ENCODE measurements around the gene SH3RF1. TPM values are rescaled to one million over a fixed set of nuclear protein-coding genes. Genes with fewer than 3 reads are reported as not detected.
"Not testable (repeated sequence)": the region's sequence is repeated elsewhere in the genome, so short reads cannot be mapped to it uniquely, and the experiment has no call there.

The SH3RF1 gene
- total RNA-seq, 1 donor from 2014 or later = 17.1 TPM

GRCh38 chr4:169198167-169198566 is 72.6 kb downstream of the SH3RF1 start:
- Histone ChIP-seq H3K27ac (no peak overlapping the region), H3F3A (ENCODE audit: low read depth) (peaks cover 10% of the 10 kb centered on the region), H3K27me3 (no peaks in the 10 kb centered on the region), H3K36me3 (no peaks in the 10 kb centered on the region), H3K4me1 (peaks cover 44% of the 10 kb centered on the region), H3K9ac (no peak overlapping the region), H3K4me3 (no peak overlapping the region), H3K4me2 (no peak overlapping the region), H3K9me3 (ENCODE audit: low read depth) (no peaks in the 10 kb centered on the region), H2AFZ (replicated peaks) (no peak overlapping the region), H3K79me2 (ENCODE audit: low read depth) (peaks cover 42% of the 10 kb centered on the region), H4K20me1 (ENCODE audit: low read depth) (peaks cover 8% of the 10 kb centered on the region)
- DNase-seq (ENCODE audit: low spot score) = no peak
- Mint-ChIP-seq H3K36me3 (peaks cover 17% of the 10 kb centered on the region), H3K4me1 (peaks cover 38% of the 10 kb centered on the region), H3K9me3 (peaks cover 13% of the 10 kb centered on the region), H3K27ac (no peak overlapping the region), H3K27me3 (ENCODE audit: insufficient read depth, low read depth) (no peaks in the 10 kb centered on the region), H3K4me3 (no peak overlapping the region)
- TF ChIP-seq EZH2 (IDR thresholded peaks at IDR 0.05) (no peak), EZH2phosphoT487 (IDR thresholded peaks at IDR 0.05) (no peak)
- TF ChIP-seq, protein P1, sequence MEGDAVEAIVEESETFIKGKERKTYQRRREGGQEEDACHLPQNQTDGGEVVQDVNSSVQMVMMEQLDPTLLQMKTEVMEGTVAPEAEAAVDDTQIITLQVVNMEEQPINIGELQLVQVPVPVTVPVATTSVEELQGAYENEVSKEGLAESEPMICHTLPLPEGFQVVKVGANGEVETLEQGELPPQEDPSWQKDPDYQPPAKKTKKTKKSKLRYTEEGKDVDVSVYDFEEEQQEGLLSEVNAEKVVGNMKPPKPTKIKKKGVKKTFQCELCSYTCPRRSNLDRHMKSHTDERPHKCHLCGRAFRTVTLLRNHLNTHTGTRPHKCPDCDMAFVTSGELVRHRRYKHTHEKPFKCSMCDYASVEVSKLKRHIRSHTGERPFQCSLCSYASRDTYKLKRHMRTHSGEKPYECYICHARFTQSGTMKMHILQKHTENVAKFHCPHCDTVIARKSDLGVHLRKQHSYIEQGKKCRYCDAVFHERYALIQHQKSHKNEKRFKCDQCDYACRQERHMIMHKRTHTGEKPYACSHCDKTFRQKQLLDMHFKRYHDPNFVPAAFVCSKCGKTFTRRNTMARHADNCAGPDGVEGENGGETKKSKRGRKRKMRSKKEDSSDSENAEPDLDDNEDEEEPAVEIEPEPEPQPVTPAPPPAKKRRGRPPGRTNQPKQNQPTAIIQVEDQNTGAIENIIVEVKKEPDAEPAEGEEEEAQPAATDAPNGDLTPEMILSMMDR (IDR thresholded peaks at IDR 0.05) = no peak

GRCh38 chr4:169197206-169197605 is 73.5 kb downstream of the SH3RF1 start:
- not testable (repeated sequence) for H4K20me1 ChIP-seq (ENCODE audit: low read depth); H3K27ac Mint-ChIP-seq; H3K9ac ChIP-seq; H3K4me2 ChIP-seq; H2AFZ ChIP-seq (replicated peaks); H3K27me3 Mint-ChIP-seq (ENCODE audit: insufficient read depth, low read depth); H3K4me3 Mint-ChIP-seq; H3K4me3 ChIP-seq; DNase-seq (ENCODE audit: low spot score); H3K9me3 ChIP-seq (ENCODE audit: low read depth); H3K36me3 ChIP-seq; H3K27me3 ChIP-seq; H3K27ac ChIP-seq
- peaks cover 30% of the 10 kb centered on the region for H3K4me1 Mint-ChIP-seq
- H3K36me3 Mint-ChIP-seq = peaks cover 17% of the 10 kb centered on the region
- H3F3A ChIP-seq (ENCODE audit: low read depth) = peaks cover 10% of the 10 kb centered on the region
- H3K9me3 Mint-ChIP-seq = peaks cover 13% of the 10 kb centered on the region
- H3K79me2 ChIP-seq (ENCODE audit: low read depth) = peaks cover 36% of the 10 kb centered on the region
- peaks cover 38% of the 10 kb centered on the region for H3K4me1 ChIP-seq

GRCh38 chr4:169195032-169195431 is 75.7 kb downstream of the SH3RF1 start:
- TF ChIP-seq EZH2phosphoT487 (IDR thresholded peaks at IDR 0.05) (no peak), EZH2 (IDR thresholded peaks at IDR 0.05) (no peak)
- TF ChIP-seq, protein P1 (IDR thresholded peaks at IDR 0.05) = no peak
- no peaks in the 10 kb centered on the region for H3K36me3 ChIP-seq
- H3K27me3 ChIP-seq = no peaks in the 10 kb centered on the region
- H3F3A ChIP-seq (ENCODE audit: low read depth) = peaks cover 10% of the 10 kb centered on the region
- H3K9ac ChIP-seq = no peak overlapping the region
- no peak overlapping the region for H3K27ac Mint-ChIP-seq
- H3K27me3 Mint-ChIP-seq (ENCODE audit: insufficient read depth, low read depth) = no peaks in the 10 kb centered on the region
- no peak overlapping the region for H2AFZ ChIP-seq (replicated peaks)
- no peaks in the 10 kb centered on the region for H4K20me1 ChIP-seq (ENCODE audit: low read depth)
- peaks cover 31% of the 10 kb centered on the region for H3K9me3 Mint-ChIP-seq
- no peak overlapping the region for H3K4me2 ChIP-seq
- H3K9me3 ChIP-seq (ENCODE audit: low read depth) = no peaks in the 10 kb centered on the region
- H3K4me3 ChIP-seq = no peak overlapping the region
- H3K36me3 Mint-ChIP-seq = peaks cover 32% of the 10 kb centered on the region
- H3K4me1 ChIP-seq = peaks cover 23% of the 10 kb centered on the region
- peaks cover 12% of the 10 kb centered on the region for H3K4me1 Mint-ChIP-seq
- no peak overlapping the region for H3K4me3 Mint-ChIP-seq
- H3K79me2 ChIP-seq (ENCODE audit: low read depth) = peaks cover 41% of the 10 kb centered on the region
- DNase-seq (ENCODE audit: low spot score) = no peak
- H3K27ac ChIP-seq = no peak overlapping the region

GRCh38 chr4:169189968-169190367 is 80.8 kb downstream of the SH3RF1 start:
- DNase-seq (ENCODE audit: low spot score); H3K4me2 ChIP-seq; H3K27me3 Mint-ChIP-seq (ENCODE audit: insufficient read depth, low read depth); H3K27ac Mint-ChIP-seq; H3K27me3 ChIP-seq; H3K36me3 ChIP-seq; H3K9ac ChIP-seq; H2AFZ ChIP-seq (replicated peaks); H3K4me3 ChIP-seq; H3K4me3 Mint-ChIP-seq; H3K9me3 ChIP-seq (ENCODE audit: low read depth); H3K27ac ChIP-seq: not testable (repeated sequence)
- H3K36me3 Mint-ChIP-seq = peaks cover 19% of the 10 kb centered on the region
- H3K4me1 Mint-ChIP-seq = peaks cover 12% of the 10 kb centered on the region
- peaks cover 16% of the 10 kb centered on the region for H3F3A ChIP-seq (ENCODE audit: low read depth)
- peaks cover 10% of the 10 kb centered on the region for H4K20me1 ChIP-seq (ENCODE audit: low read depth)
- peaks cover 29% of the 10 kb centered on the region for H3K4me1 ChIP-seq
- peaks cover 19% of the 10 kb centered on the region for H3K9me3 Mint-ChIP-seq
- peaks cover 59% of the 10 kb centered on the region for H3K79me2 ChIP-seq (ENCODE audit: low read depth)

Data from neural progenitor cell (in vitro differentiated cells).